NCI-H82 treated with DMSO at 0.1 percent for 48 hours (cell line): Measurements from ENCODE around the gene MYBPC2.
"Not testable (repeated sequence)": the region's sequence is repeated elsewhere in the genome, so short reads cannot be mapped to it uniquely, and the experiment has no call there.

ENCODE experiments used
- DNase-seq: peaks from one replicate; lab custom pipeline; 2025; ENCODE audit not compliant: unreplicated experiment; lab: John Stamatoyannopoulos, UW

Gene MYBPC2

GRCh38 chr19:50432221-50433028 lies at the start of gene MYBPC2:
Gene MYBPC2 (plus strand): TSS chr19:50432892. CDS start chr19:50432954, 62 bp downstream.
- no peak for DNase-seq

GRCh38 chr19:50383001-50383851 lies 49.5 kb upstream of the MYBPC2 start:
- DNase-seq: no peak

- DNase-seq: peak; percentile 96
Observed at GRCh38 chr19:50383852-50384684, 48.6 kb upstream of the MYBPC2 start, which contains the start of gene POLD1. Gene POLD1 (plus strand): TSS chr19:50384347. CDS start chr19:50398852, 14,505 bp downstream.

GRCh38 chr19:50384685-50385535 lies 47.8 kb upstream of the MYBPC2 start:
- DNase-seq: no peak

- DNase-seq: no peak
Observed at GRCh38 chr19:50387176-50387867, 45.4 kb upstream of the MYBPC2 start.

- no peak for DNase-seq
Observed at GRCh38 chr19:50387868-50388245, 44.8 kb upstream of the MYBPC2 start.

- not testable (repeated sequence) for DNase-seq
Observed at GRCh38 chr19:50390295-50390694, 42.4 kb upstream of the MYBPC2 start.

GRCh38 chr19:50390952-50391351 lies 41.7 kb upstream of the MYBPC2 start:
- DNase-seq: not testable (repeated sequence)

- no peak for DNase-seq
Observed at GRCh38 chr19:50392759-50393158, 39.9 kb upstream of the MYBPC2 start.

- DNase-seq: no peak
Observed at GRCh38 chr19:50393589-50393988, 39.1 kb upstream of the MYBPC2 start.

GRCh38 chr19:50394017-50394416 lies 38.7 kb upstream of the MYBPC2 start:
- DNase-seq: no peak

GRCh38 chr19:50398675-50399367 lies 33.9 kb upstream of the MYBPC2 start:
- DNase-seq: no peak

- no peak for DNase-seq
Observed at GRCh38 chr19:50399368-50399745, 33.3 kb upstream of the MYBPC2 start.

- DNase-seq: no peak
Observed at GRCh38 chr19:50401605-50402450, 30.9 kb upstream of the MYBPC2 start.

GRCh38 chr19:50402544-50403301 lies 30.0 kb upstream of the MYBPC2 start:
- no peak for DNase-seq

- no peak for DNase-seq
Observed at GRCh38 chr19:50406156-50406820, 26.4 kb upstream of the MYBPC2 start.

GRCh38 chr19:50406829-50407228 lies 25.9 kb upstream of the MYBPC2 start:
- DNase-seq: no peak
